ENCODE measurements around the gene TMEM125.
A peak's percentile ranks its signal among the peaks of the same experiment; 100 is the strongest.

The TMEM125 gene

DNA sequence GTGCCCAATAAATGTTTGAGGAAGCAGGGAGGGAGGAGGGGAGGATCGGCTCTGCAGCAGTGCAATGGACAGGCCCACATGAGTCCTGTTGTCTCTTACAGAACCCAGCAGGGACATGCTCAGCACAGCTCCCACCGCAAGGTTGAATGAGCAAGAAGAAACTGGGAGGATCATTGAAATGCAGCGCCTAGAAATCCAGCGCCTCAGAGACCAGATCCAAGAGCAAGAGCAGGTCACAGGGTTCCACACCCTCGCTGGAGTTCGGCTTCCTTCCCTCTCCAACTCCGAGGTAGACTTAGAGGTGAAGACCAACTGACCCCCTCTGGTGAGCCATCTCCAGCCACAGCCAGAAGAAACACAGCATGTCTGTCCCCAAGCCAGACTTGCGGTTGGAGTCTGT lies 15.9 kb upstream of the TMEM125 start:
- Mint-ChIP-seq H3K4me1 (ENCODE audit: low read depth in 2 of 2) (no peaks in the 10 kb centered on the region), H3K27ac (no peak overlapping the region), H3K9me3 (no peaks in the 10 kb centered on the region), H3K36me3 (ENCODE audit: insufficient read depth) (peaks cover 3% of the 10 kb centered on the region), H3K27me3 (peaks cover 30 to 62% of the 10 kb centered on the region in 2 donors), H3K4me3 (no peak overlapping the region)
- DNase-seq, result no peak
- ATAC-seq (replicated peaks), result no peak

DNA sequence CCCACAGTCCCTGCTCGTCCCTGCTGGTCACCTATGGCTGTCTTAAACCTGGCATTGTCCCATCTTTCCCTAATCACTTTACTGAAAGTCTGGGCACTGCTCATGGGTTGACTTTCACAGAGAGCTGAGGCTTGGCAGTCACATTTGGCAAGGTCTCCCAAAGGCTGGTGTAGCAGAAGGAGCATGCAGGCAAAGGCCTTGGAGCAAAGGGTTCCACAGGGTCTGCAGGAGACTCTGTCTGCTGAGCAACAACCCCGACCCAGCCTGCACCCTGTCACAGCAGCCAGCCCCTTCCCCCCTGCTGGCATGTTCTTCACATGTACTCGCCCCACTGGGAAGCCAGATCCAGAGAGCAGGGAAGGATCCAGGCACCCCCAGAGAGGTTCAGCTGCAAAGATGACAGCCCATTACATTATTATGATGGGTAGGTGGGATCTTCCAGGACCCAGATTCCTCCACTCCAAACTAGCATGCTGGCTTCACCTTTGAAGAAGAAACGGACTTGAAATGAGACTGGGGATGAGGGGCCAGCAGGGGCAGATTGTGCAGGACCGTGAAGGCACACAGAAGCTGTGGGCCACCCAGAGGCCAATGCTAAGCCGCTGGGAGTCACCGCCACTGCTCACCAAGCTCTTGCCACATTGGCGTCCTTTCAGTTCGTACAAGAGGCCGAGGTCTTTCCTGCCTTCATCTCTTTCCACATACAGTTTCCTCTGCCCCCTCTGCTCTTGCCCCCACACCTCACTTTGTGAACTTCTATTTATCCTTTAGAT lies 14.2 kb upstream of the TMEM125 start:
- H3K9me3 Mint-ChIP-seq, result no peaks in the 10 kb centered on the region
- no peaks in the 10 kb centered on the region for H3K4me1 Mint-ChIP-seq (ENCODE audit: low read depth in 2 of 2)
- DNase-seq, result no peak
- peaks cover 3% of the 10 kb centered on the region for H3K36me3 Mint-ChIP-seq (ENCODE audit: insufficient read depth)
- H3K27ac Mint-ChIP-seq, result no peak overlapping the region
- H3K4me3 Mint-ChIP-seq, result no peak overlapping the region
- ATAC-seq (replicated peaks), result no peak
- H3K27me3 Mint-ChIP-seq, result peaks cover 24 to 58% of the 10 kb centered on the region in 2 donors

DNA sequence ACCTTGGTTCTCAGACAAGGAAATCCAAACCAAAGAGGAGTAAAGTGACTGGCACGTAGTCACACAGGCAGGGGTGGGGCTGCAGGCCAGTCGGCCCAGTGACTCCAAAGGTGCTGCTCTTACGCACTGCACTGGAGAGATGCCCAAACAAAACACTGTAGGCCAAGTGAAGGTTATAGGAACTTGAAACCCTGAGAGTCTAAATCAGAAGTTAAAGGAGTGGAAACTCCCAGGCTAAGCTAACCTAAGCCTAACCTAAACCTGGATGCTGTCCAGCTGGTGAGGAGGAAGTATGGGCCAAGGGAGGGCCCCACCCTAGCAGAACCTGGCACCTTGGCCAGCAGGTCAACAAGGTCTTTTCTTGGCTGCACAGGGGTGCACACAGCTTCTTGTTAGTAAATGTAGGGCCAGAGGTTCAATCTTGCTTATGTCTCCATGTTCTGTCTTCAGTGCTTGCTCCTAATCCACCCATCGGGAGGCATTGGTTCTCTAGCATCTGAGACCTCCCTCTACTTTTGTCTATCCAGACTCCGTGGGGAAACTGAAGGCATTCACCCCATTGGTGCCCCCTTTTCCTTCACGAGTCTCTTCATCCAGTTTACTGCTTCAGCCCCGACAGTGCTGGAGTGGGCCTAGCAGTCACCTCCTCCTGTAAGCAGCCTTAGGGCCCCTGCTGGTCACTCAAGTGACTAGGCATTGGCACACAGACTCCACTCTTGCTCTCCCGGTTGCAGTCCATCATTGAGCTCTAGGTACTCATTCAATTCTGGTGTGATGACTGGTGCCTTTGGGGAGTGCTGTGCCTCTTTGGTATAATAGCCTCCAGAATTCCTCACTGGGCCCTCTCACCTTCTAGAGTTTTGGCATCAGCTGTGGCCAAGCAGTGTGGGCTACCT lies 12.9 kb upstream of the TMEM125 start:
- peaks cover 16 to 50% of the 10 kb centered on the region in 2 donors for H3K27me3 Mint-ChIP-seq
- H3K4me1 Mint-ChIP-seq (ENCODE audit: low read depth in 2 of 2), result no peaks in the 10 kb centered on the region
- H3K27ac Mint-ChIP-seq, result no peak overlapping the region
- ATAC-seq (replicated peaks), result no peak
- peaks cover 3% of the 10 kb centered on the region for H3K36me3 Mint-ChIP-seq (ENCODE audit: insufficient read depth)
- H3K4me3 Mint-ChIP-seq, result no peak overlapping the region
- no peaks in the 10 kb centered on the region for H3K9me3 Mint-ChIP-seq
- no peak for DNase-seq

DNA sequence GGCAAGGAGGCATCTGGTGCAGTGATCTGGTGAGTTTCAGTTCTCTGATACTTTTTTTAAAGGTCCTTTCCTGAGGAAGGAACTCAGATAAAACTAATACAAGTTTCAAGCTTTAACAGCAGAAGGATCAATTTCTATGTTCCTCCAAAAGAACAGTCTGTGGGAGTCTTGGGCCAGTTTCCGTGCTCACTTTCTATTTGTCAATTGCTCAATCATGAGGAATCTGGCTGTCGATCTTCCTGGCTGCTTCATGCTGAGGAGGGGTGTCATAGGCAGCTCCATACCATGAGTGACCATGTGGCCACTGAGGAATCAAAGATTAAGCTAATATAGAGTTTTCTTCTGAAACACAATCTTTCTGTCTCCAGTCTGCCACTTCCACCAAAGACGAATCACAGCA lies 11.4 kb upstream of the TMEM125 start:
- ATAC-seq (replicated peaks) (no peak), DNase-seq (no peak)
- Mint-ChIP-seq H3K36me3 (ENCODE audit: insufficient read depth) (peaks cover 3% of the 10 kb centered on the region), H3K27me3 (peaks cover 7 to 40% of the 10 kb centered on the region in 2 donors), H3K4me3 (no peak overlapping the region), H3K4me1 (ENCODE audit: low read depth in 2 of 2) (no peaks in the 10 kb centered on the region), H3K9me3 (no peaks in the 10 kb centered on the region), H3K27ac (no peak overlapping the region)

DNA sequence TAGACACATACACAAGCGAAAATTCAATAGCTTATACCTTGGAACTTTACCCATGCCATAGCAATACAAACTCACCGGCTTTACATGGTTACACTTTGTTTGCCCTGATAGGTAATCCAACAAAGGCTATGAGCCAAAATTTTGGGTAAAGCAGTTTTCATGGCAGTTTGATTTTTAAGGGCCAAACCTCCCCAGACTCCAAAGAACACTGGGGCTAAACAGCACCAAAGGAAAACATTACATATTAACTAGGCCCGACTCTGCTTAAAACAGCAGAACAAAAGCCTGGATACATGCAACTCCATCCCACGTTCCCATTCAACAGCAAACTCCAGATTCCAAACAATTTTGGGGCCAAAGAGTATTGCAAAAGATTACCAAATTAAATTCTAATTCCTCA lies 4.4 kb upstream of the TMEM125 start:
- no peak for DNase-seq
- Mint-ChIP-seq H3K4me3 (no peak overlapping the region), H3K27me3 (peaks cover 25 to 33% of the 10 kb centered on the region in 2 donors), H3K4me1 (ENCODE audit: low read depth in 2 of 2) (peaks cover 4 to 6% of the 10 kb centered on the region in 2 donors), H3K36me3 (ENCODE audit: insufficient read depth) (no peaks in the 10 kb centered on the region), H3K27ac (no peak overlapping the region), H3K9me3 (no peaks in the 10 kb centered on the region)
- no peak for ATAC-seq (replicated peaks)

DNA sequence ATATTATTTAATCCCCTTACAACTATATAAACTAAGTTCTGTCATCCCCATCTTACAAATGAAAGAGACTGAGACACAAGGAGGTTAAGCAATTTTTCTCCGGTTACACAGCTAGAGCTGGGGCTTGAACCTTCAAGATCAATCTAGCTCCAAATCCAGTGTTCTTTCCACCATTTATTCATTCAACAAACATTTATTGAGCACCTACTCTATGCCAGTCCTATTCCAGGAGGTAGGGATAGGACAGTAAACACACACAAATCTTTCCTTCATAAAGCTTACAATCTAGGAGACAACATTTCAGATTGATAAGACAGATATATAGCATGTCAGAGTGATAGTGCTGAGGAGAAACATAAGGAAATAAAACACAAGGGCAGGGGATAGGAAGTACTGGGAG lies 2.9 kb upstream of the TMEM125 start:
- DNase-seq (no peak), ATAC-seq (replicated peaks) (no peak)
- Mint-ChIP-seq H3K4me3 (no peak overlapping the region), H3K27me3 (peaks cover 39 to 47% of the 10 kb centered on the region in 2 donors), H3K4me1 (ENCODE audit: low read depth in 2 of 2) (peaks cover 11 to 16% of the 10 kb centered on the region in 2 donors), H3K27ac (no peak overlapping the region), H3K9me3 (no peaks in the 10 kb centered on the region), H3K36me3 (ENCODE audit: insufficient read depth) (no peaks in the 10 kb centered on the region)

DNA sequence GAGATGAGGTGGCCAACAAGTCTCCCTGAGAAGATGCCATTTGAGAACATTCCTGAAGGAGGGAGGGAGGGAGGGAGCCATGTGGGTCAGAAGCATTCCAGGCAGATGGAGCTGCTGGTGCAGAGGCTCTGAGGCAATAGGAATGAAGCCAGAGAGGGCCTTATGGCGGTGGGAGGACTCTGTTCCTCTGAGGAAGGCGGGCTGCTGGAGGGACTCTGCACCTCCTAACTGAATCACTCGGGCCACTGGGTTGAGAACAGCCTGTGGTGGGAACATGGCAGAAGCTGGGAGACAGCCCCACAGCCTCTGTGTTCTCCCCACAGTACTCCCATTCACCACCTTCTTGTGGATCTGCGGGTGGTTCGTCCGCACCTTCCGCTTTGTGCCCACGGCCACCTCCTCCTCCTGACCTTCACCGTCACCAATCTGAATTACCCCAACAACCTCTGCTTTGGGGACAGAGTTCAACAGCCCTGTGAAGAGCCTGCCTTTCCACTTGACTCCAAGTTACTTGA lies 2.4 kb upstream of the TMEM125 start:
- Mint-ChIP-seq H3K4me1 (ENCODE audit: low read depth in 2 of 2) (peaks cover 11 to 16% of the 10 kb centered on the region in 2 donors), H3K36me3 (ENCODE audit: insufficient read depth) (no peaks in the 10 kb centered on the region), H3K4me3 (no peak overlapping the region), H3K27ac (no peak overlapping the region), H3K9me3 (no peaks in the 10 kb centered on the region), H3K27me3 (peaks cover 43 to 52% of the 10 kb centered on the region in 2 donors)
- no peak for DNase-seq
- no peak for ATAC-seq (replicated peaks)

DNA sequence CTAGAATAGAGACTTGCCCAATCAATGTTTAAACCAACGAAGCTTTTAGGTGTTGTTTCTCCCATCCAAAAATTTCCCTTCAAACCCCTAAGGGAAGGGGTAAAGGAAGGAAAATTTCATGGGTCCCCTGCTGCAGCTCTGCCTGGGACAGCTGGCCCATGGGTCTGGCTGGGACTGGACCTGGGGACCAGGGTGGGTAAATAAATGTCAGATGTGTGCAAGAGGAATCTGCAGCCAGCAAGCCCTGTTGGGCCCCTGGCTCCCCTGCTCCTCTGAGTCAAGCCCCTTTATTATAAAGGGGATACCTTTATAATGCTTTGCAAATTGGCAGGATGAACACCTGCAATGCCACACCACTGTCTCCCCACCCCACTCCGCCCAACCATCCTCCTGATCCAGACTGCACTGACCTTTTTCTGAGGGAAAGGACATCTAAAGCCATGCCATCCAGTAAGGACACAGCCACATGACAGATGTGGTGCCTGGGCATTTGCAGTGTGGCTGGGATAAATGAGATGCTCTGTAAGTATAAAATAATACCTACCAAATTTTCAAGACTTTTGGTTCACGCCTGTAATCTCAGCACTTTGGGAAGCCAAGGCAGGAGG lies 1.9 kb upstream of the TMEM125 start:
- peaks cover 43 to 53% of the 10 kb centered on the region in 2 donors for H3K27me3 Mint-ChIP-seq
- H3K4me1 Mint-ChIP-seq (ENCODE audit: low read depth in 2 of 2), result peaks cover 11 to 16% of the 10 kb centered on the region in 2 donors
- DNase-seq, result no peak
- H3K27ac Mint-ChIP-seq, result no peak overlapping the region
- ATAC-seq (replicated peaks), result no peak
- H3K36me3 Mint-ChIP-seq (ENCODE audit: insufficient read depth), result no peaks in the 10 kb centered on the region
- no peak overlapping the region for H3K4me3 Mint-ChIP-seq
- no peaks in the 10 kb centered on the region for H3K9me3 Mint-ChIP-seq

DNA sequence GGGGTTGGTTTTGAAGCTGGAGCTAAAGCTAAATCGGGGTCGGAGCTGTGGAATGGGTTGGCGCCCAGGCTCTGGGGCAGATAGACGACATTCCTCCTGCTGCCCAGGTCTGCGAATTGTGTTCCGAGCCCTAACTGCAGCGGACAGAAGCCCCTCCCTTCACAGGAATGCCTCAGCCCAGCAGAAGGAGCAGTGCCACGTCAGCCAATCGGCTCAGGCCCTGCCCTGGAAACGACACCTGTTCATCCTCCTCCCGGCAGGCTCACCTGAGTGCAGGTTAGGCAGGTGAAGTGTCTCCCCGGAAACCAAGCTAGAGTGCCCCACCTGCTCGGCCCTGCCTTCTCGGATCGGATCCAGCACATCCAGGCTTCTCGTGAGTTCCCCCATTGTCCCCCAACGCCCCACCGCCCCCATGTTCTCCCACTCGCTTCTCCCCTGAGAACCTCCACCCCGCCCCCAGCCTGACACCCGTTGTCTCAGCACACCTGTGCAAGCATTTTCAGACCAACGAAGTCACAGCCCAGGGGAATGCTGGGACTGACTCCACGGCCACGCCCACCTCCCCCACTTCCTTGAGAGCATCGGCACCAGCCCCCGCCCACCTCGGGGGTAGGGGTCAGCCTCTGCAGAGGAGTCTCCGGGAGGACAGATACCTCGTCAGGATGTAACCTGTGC lies 775 bp downstream of the TMEM125 start:
- peaks cover 4% of the 10 kb centered on the region for H3K36me3 Mint-ChIP-seq (ENCODE audit: insufficient read depth)
- H3K4me1 Mint-ChIP-seq (ENCODE audit: low read depth in 2 of 2), result peaks cover 22 to 24% of the 10 kb centered on the region in 2 donors
- DNase-seq (no peak), ATAC-seq (replicated peaks) (no peak)
- no peaks in the 10 kb centered on the region for H3K9me3 Mint-ChIP-seq
- H3K27ac Mint-ChIP-seq, result no peak overlapping the region
- H3K4me3 Mint-ChIP-seq, result peak overlapping the region; percentile 47 to 62
- peaks cover 35 to 53% of the 10 kb centered on the region in 2 donors for H3K27me3 Mint-ChIP-seq

DNA sequence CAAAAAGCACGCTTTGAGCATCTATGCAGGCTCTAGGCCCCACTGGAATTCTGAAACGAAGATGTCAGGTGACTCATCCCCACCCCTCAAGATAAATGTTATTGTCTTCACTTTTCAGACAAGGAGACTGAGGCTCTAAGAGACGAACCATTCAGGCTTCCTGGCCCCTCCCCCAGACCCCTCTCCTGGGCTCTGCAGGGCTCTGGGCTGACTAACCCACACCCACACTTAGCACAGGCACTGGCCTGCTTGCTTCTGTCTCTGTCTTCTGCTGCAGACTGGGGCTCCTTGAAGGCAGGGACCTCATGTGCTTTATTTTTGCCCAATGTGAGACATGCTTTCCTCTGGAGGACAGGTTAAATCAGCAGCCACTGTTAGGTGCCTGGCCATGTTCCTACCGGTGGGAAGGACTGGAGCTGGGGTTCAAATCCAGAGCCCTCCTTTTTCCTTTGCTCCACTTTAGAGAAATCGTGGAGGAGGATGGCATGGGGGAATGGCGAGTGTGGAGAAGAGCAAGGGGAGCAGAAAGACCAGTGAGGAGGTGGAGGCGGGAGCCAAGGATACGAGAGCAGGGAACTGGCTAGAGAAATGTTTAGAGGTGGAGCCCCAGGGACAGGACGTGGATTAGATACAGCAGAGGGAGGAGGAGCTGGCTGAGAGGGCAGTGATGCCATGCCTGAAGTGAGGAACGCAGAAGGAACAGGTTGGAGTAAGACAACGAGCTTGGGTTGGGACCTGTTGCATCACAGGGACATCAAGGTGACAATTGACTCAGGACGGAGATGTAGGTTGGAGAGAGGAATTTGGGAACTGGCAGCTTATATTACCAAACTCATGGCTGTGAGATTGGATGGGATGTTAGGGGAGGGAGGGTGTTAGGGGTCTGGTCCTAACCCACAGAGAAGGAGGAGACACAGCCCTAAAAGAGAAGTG lies 1.7 kb downstream of the TMEM125 start:
- peak overlapping the region in 1 of 2 donors; percentile 46 for H3K27ac Mint-ChIP-seq
- DNase-seq (no peak), ATAC-seq (replicated peaks) (no peak)
- peaks cover 22 to 24% of the 10 kb centered on the region in 2 donors for H3K4me1 Mint-ChIP-seq (ENCODE audit: low read depth in 2 of 2)
- H3K36me3 Mint-ChIP-seq (ENCODE audit: insufficient read depth), result peaks cover 4% of the 10 kb centered on the region
- H3K27me3 Mint-ChIP-seq, result peaks cover 30 to 55% of the 10 kb centered on the region in 2 donors
- H3K4me3 Mint-ChIP-seq, result peak overlapping the region in 1 of 2 donors; percentile 62
- no peaks in the 10 kb centered on the region for H3K9me3 Mint-ChIP-seq

DNA sequence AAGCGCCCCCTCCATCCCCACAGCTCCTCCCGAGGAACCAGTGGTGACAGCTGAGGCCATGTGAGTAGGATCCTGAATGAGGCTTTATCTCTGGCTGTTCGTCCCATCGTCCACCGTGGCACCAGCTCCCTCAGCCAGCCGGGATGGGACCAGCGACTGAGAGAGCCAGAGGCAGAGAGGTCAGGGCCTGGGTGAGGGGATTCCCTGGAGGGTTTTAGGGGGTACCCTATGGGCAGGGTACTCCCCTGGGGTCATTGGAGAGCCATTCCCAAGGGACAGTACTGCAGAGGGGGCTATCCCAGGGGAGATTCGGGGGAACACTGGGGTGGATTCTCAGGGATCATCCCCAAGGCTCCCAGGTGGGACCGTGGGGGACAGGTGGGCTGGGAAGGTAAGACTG lies 2.4 kb downstream of the TMEM125 start:
- DNase-seq, result no peak
- Mint-ChIP-seq H3K4me3 (no peak overlapping the region), H3K9me3 (no peaks in the 10 kb centered on the region), H3K27ac (no peak overlapping the region), H3K27me3 (peaks cover 36 to 56% of the 10 kb centered on the region in 2 donors), H3K36me3 (ENCODE audit: insufficient read depth) (peaks cover 4% of the 10 kb centered on the region), H3K4me1 (ENCODE audit: low read depth in 2 of 2) (peaks cover 22 to 24% of the 10 kb centered on the region in 2 donors)
- no peak for ATAC-seq (replicated peaks)

All from effector memory CD8-positive, alpha-beta T cell (primary cell).